Esophagus muscularis mucosa (tissue), 4 donors: ENCODE measurements around the gene SSR3.

Source experiments
- EP300 ChIP-seq: sonication (generic); formaldehyde crosslinking; IDR thresholded peaks from one replicate; pipeline ENCODE4 v1.6.1; 2017; ENCODE audit warnings: antibody characterized with exemption
- POLR2A ChIP-seq: fragments of 450-650 bp; IDR thresholded peaks from one replicate; pipeline ENCODE4 v1.6.1; 2017; ENCODE audit warnings: antibody characterized with exemption, moderate library complexity, mild to moderate bottlenecking, low read depth
- TF ChIP-seq, protein P1 (sequence below), 3 experiments: fragments of 200-600 bp in 2 of 3; fragments of 450-650 bp in 1 of 3; sonication (generic) in 2 of 3; IDR thresholded peaks; one replicate each; pipeline ENCODE4 v1.5.1; 2017 to 2019; ENCODE audit warnings: antibody characterized with exemption in 3 of 3, mild to moderate bottlenecking in 2 of 3, moderate library complexity in 1 of 3

DNA sequence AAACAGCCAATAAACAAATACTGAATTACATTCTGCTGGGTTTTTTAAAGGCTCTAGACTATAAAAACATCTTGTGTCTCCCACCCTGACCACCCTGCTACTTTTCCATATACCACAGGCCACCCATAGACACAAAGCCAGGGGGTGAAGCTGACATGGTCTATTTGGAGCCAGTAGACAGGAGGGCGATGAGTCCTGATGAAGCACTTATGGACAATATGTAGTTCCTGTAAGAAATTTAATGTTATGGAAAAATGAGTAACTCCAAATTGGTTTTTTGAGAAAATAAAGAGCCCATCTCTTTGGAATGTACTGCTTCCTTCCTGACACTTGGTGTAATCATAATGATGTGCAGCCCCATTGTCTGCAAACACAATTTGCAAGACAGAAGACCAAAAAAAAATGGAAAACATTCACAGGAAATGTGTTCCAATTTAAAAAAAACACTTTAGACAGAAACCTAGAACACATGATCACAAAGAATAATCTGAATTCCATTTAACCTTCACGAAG lies 11.8 kb downstream of the SSR3 start:
- TF ChIP-seq, protein P1, sequence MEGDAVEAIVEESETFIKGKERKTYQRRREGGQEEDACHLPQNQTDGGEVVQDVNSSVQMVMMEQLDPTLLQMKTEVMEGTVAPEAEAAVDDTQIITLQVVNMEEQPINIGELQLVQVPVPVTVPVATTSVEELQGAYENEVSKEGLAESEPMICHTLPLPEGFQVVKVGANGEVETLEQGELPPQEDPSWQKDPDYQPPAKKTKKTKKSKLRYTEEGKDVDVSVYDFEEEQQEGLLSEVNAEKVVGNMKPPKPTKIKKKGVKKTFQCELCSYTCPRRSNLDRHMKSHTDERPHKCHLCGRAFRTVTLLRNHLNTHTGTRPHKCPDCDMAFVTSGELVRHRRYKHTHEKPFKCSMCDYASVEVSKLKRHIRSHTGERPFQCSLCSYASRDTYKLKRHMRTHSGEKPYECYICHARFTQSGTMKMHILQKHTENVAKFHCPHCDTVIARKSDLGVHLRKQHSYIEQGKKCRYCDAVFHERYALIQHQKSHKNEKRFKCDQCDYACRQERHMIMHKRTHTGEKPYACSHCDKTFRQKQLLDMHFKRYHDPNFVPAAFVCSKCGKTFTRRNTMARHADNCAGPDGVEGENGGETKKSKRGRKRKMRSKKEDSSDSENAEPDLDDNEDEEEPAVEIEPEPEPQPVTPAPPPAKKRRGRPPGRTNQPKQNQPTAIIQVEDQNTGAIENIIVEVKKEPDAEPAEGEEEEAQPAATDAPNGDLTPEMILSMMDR (IDR thresholded peaks at IDR 0.05), result no peak
- TF ChIP-seq EP300, result no peak
- TF ChIP-seq POLR2A, result no peak
